Skeletal muscle satellite cell (primary cell): Measurements from ENCODE around the gene GYS1.

Experiments
- H3K27me3 ChIP-seq: 2 replicates; pipeline ENCODE4 v1.7.0; 2013; ENCODE audit warnings: low read length; ENCODE audit not compliant: control insufficient read depth, insufficient read depth
- H3K36me3 ChIP-seq: 2 replicates; pipeline ENCODE4 v1.7.0; 2013; ENCODE audit warnings: mild to moderate bottlenecking, control low read depth, low read length; ENCODE audit not compliant: insufficient read depth
- H3K4me1 ChIP-seq: 2 replicates; pipeline ENCODE4 v1.7.0; 2013; ENCODE audit warnings: low read length; ENCODE audit not compliant: control insufficient read depth, insufficient read depth
- H3K4me2 ChIP-seq: 2 replicates; pipeline ENCODE4 v1.7.0; 2013; ENCODE audit warnings: mild to moderate bottlenecking, low read length
- H3K4me3 ChIP-seq: 2 replicates; pipeline ENCODE4 v1.7.0; 2013; ENCODE audit warnings: low read length
- H3K9ac ChIP-seq: 2 replicates; pipeline ENCODE4 v1.7.0; 2013; ENCODE audit warnings: mild to moderate bottlenecking, low read depth, low read length, moderate library complexity
- H3K9me3 ChIP-seq: replicated peaks from 2 replicates; pipeline ENCODE4 v1.7.0; 2013; ENCODE audit warnings: mild to moderate bottlenecking, control low read depth, low read length

Gene GYS1

DNA sequence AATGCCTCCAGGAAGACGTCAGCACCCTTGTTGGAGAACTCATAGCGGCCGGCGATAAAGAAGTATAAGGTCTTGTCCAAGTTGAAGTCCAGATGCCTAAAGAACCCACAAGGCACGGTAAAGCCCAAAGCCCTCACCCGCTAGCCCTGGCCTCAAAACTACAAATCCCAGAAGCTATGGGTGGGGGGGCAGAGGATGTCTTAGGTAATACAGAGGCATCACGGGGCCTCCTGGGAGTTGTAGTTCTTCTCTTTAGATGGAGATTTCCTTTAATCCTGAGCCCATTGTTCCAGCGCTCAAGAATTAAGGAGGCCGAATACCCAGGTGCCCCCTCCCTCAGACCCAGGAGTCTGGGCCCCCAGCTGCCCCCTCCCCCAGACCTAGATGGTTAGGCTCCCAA is 10.8 kb downstream of the GYS1 start:
- no peaks in the 10 kb centered on the region for H3K27me3 ChIP-seq
- no peaks in the 10 kb centered on the region for H3K9me3 ChIP-seq
- no peak overlapping the region for H3K4me2 ChIP-seq
- no peak overlapping the region for H3K4me3 ChIP-seq
- H3K9ac ChIP-seq, result no peak overlapping the region
- H3K36me3 ChIP-seq, result peaks cover 67% of the 10 kb centered on the region
- peaks cover 9% of the 10 kb centered on the region for H3K4me1 ChIP-seq

- Histone ChIP-seq H3K4me1 (peaks cover 9% of the 10 kb centered on the region), H3K36me3 (peaks cover 53% of the 10 kb centered on the region), H3K27me3 (no peaks in the 10 kb centered on the region), H3K9me3 (no peaks in the 10 kb centered on the region), H3K4me2 (no peak overlapping the region), H3K4me3 (no peak overlapping the region), H3K9ac (no peak overlapping the region)
Measured at GRCh38 chr19:48977061-48977460, 16.0 kb downstream of the GYS1 start.

DNA sequence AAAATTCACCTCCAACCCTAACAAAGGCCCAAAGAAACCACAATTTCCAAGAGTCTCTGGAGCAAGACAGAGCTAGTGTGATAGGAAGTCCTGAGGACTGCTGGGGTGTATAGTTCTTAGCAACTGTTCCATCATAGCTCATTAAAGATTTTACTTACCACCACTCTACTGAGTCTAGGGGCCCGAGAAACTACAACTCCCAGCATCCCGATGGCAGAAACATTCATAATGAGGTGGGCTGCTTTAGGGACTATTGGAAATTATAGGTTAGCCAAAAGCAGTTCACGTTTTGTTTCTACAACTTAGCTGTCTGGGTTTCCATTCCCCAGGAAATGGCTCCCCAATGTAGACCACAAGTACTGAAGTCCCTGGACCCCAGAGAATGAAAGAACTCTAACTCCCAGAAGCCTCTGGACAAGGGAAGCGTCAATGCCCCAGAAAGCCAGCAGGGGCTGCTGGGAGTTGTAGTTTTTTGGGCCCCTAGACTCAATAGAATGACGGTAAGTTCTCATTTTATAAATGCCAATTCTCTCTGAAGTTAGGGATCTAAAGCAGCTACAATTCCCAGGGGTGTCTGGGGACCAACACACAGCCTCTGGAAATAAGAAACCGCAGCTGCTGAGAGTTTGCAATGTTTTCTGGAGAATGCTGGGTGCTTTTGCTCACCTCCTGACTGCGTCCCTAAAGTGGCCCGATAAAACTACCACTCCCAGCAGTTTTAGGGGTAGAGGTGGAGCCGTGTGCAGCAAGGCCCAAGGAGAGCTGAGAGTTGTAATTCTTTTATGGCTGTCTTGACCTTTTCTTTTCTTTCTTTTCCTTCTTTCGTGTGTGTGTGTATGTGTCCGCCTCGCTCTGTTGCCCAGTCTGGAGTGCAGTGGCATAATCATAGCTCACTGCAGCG is 16.9 kb downstream of the GYS1 start:
- Histone ChIP-seq H3K4me3 (no peak overlapping the region), H3K36me3 (peaks cover 46% of the 10 kb centered on the region), H3K4me2 (no peak overlapping the region), H3K27me3 (no peaks in the 10 kb centered on the region), H3K9me3 (no peaks in the 10 kb centered on the region), H3K9ac (no peak overlapping the region), H3K4me1 (peaks cover 9% of the 10 kb centered on the region)

DNA sequence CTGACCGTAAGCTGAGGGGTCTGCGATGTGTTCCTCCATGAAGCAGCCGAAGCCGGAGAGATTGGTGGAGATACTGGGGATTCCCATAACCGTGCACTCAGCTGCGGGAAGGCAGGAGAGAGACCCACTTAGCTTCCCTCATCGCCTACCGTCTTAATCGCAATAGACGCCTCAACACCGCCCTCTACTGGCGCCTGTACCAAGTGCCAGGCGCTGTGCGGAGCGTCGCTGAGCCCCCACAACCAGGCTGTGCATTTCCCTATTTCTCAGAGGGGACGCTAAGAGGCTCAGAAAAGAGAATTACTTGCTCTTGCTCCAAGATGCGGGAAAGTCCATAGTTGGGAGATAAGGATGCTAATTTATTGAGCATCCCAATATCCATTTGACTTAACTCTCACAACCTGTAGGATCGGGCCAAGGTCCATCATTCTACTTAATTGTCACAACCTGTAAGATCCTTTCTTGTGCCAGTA is 22.1 kb downstream of the GYS1 start:
- Histone ChIP-seq H3K36me3 (peaks cover 59% of the 10 kb centered on the region), H3K27me3 (no peaks in the 10 kb centered on the region), H3K9ac (no peak overlapping the region), H3K9me3 (no peaks in the 10 kb centered on the region), H3K4me3 (no peak overlapping the region), H3K4me1 (peaks cover 11% of the 10 kb centered on the region), H3K4me2 (no peak overlapping the region)

- Histone ChIP-seq H3K4me2 (no peak overlapping the region), H3K27me3 (no peaks in the 10 kb centered on the region), H3K9ac (no peak overlapping the region), H3K36me3 (peaks cover 59% of the 10 kb centered on the region), H3K4me3 (no peak overlapping the region), H3K9me3 (no peaks in the 10 kb centered on the region), H3K4me1 (peaks cover 12% of the 10 kb centered on the region)
Measured at GRCh38 chr19:48970139-48970766, 22.9 kb downstream of the GYS1 start.

DNA sequence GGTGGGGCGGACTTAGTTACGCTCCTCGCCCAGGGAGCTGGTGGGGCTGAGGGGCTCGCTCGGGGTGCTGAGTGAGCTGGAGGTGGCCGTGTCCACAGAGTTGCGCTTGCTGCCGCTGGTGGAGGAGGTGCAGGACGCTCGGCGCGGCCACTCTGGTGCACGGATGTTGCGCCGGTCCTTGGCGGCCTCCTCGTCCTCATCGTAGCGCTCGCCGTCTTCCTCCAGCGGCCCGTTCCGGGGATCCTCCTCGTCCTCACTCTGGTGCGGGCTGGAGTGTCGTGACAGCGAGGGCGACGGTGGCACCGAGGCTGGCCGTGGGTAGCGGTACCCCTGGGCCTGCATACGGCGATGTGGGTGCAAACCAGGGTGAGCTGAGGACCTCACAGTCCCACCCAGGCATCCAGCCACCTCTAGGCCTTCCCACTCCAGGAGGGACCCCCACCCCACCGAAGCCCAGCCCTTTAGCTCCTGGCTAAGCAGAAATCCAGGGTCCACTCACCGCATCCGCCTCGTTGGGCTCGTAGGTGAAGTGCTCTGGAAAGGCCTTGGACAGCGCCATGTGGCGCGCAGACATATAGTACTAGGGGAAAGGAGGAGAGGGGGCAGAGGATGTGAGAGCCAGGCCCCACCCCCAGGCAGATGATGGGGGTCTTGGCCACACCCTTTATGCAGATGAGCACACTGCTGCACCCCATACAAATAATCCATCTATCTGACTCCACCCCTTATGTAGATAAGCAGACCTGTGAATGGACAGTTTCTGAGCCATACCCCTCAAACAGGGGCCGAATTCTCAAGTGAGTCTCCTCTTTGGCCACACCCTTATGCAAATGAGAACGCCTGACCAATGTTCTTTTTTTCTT is 23.6 kb downstream of the GYS1 start:
- Histone ChIP-seq H3K9ac (no peak overlapping the region), H3K27me3 (no peaks in the 10 kb centered on the region), H3K36me3 (peaks cover 57% of the 10 kb centered on the region), H3K4me1 (peaks cover 15% of the 10 kb centered on the region), H3K4me2 (no peak overlapping the region), H3K4me3 (no peak overlapping the region), H3K9me3 (no peaks in the 10 kb centered on the region)

GRCh38 chr19:48968813-48969218 is 24.3 kb downstream of the GYS1 start:
- peaks cover 50% of the 10 kb centered on the region for H3K36me3 ChIP-seq
- no peak overlapping the region for H3K9ac ChIP-seq

GRCh38 chr19:48968179-48968661 is 24.9 kb downstream of the GYS1 start:
- no peak overlapping the region for H3K9ac ChIP-seq

More at GRCh38 chr19:48968813-48969218, 24.3 kb downstream of the GYS1 start:
- H3K9me3 ChIP-seq, result no peaks in the 10 kb centered on the region
- no peak overlapping the region for H3K4me3 ChIP-seq
- no peak overlapping the region for H3K4me2 ChIP-seq
- peaks cover 22% of the 10 kb centered on the region for H3K4me1 ChIP-seq
- H3K27me3 ChIP-seq, result no peaks in the 10 kb centered on the region

GRCh38 chr19:48967346-48968178 is 25.5 kb downstream of the GYS1 start:
- Histone ChIP-seq H3K4me1 (peaks cover 31% of the 10 kb centered on the region), H3K9ac (no peak overlapping the region), H3K27me3 (no peaks in the 10 kb centered on the region), H3K9me3 (no peaks in the 10 kb centered on the region), H3K4me3 (peak overlapping the region; percentile 91), H3K36me3 (peaks cover 40% of the 10 kb centered on the region), H3K4me2 (peak overlapping the region; percentile 97)

More at GRCh38 chr19:48968179-48968661, 24.9 kb downstream of the GYS1 start:
- no peak overlapping the region for H3K4me3 ChIP-seq
- H3K36me3 ChIP-seq, result peaks cover 44% of the 10 kb centered on the region
- peaks cover 28% of the 10 kb centered on the region for H3K4me1 ChIP-seq
- H3K27me3 ChIP-seq, result no peaks in the 10 kb centered on the region
- no peak overlapping the region for H3K4me2 ChIP-seq
- no peaks in the 10 kb centered on the region for H3K9me3 ChIP-seq

DNA sequence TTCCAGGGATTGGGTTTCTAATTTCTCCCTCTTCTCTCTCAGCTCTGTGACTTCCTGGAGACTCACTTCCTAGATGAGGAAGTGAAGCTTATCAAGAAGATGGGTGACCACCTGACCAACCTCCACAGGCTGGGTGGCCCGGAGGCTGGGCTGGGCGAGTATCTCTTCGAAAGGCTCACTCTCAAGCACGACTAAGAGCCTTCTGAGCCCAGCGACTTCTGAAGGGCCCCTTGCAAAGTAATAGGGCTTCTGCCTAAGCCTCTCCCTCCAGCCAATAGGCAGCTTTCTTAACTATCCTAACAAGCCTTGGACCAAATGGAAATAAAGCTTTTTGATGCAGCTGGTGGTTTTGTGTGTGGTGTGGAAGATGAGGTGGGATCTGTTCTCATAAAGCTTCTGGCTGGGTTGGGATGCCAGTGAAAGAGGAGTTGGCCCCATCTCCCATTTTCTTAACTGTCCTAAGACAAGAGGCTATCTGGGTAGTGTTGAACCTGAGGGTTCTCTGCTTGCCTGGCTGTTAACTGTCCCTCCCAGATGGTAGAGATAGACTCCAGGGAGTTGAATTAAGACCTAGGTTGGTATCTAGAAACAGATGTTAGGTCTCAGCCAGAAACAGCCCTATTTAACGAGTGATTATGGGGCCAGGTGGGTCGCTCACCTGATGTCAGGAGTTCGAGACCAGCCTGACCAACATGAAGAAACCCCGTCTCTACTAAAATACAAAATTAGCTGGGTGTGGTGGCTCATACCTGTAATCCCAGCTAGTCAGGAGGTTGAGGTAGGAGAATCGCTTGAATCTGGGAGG is 26.4 kb downstream of the GYS1 start:
- peaks cover 40% of the 10 kb centered on the region for H3K36me3 ChIP-seq
- peak overlapping the region; percentile 91 for H3K4me3 ChIP-seq
- H3K27me3 ChIP-seq, result no peaks in the 10 kb centered on the region
- peak overlapping the region; percentile 97 for H3K4me2 ChIP-seq
- peaks cover 39% of the 10 kb centered on the region for H3K4me1 ChIP-seq
- no peaks in the 10 kb centered on the region for H3K9me3 ChIP-seq
- peak overlapping the region; percentile 87 for H3K9ac ChIP-seq
